IMR-90 (cell line): ENCODE data around the gene TTC16.

ENCODE experiments used
- BHLHE40 ChIP-seq: fragments of 150-350 bp; IDR thresholded peaks from 2 replicates; pipeline ENCODE4 v1.6.1; 2016; ENCODE audit warnings: mild to moderate bottlenecking, low read depth, low read length
- CHD1 ChIP-seq: IDR thresholded peaks from 2 replicates; pipeline ENCODE4 v1.6.1; 2012; ENCODE audit warnings: low read depth, low read length, improper control_type of control experiment
- CTCF ChIP-seq: conservative IDR thresholded peaks from 2 replicates; pipeline ENCODE4 v1.5.1; 2012; ENCODE audit warnings: mild to moderate bottlenecking, low read depth, low read length, improper control_type of control experiment
- ELK1 ChIP-seq: fragments of 150-350 bp; IDR thresholded peaks from 2 replicates; pipeline ENCODE4 v1.6.1; 2016; ENCODE audit warnings: low read depth, mild to moderate bottlenecking, low read length, moderate library complexity, borderline replicate concordance
- FOS ChIP-seq: fragments of 150-350 bp; IDR thresholded peaks from 2 replicates; pipeline ENCODE4 v1.6.1; 2016; ENCODE audit warnings: low read depth, low read length
- MXI1 ChIP-seq: IDR thresholded peaks from 2 replicates; pipeline ENCODE4 v1.6.1; 2012; ENCODE audit warnings: low read depth, mild to moderate bottlenecking, low read length, moderate library complexity, borderline replicate concordance
- POLR2A ChIP-seq: IDR thresholded peaks from 2 replicates; pipeline ENCODE4 v1.6.1; 2012; ENCODE audit warnings: mild to moderate bottlenecking, low read depth, low read length
- RAD21 ChIP-seq: IDR thresholded peaks from 2 replicates; pipeline ENCODE4 v1.6.1; 2012; ENCODE audit warnings: low read length, improper control_type of control experiment
- SMC3 ChIP-seq: fragments of 150-350 bp; IDR thresholded peaks from 2 replicates; pipeline ENCODE4 v1.6.1; 2016; ENCODE audit warnings: low read depth, mild to moderate bottlenecking, antibody characterized with exemption, low read length, moderate library complexity

GRCh38 chr9:127723444-127723843 lies 7.6 kb downstream of the TTC16 start:
- TF ChIP-seq CHD1 (no peak), POLR2A (no peak), RAD21 (no peak), SMC3 (no peak), MXI1 (no peak), CTCF (no peak), ELK1 (no peak), BHLHE40 (no peak), FOS (no peak)
